Stimulated activated CD4-positive, alpha-beta T cell treated with anti-CD3 and anti-CD28 coated beads, Interleukin-4, amount 100 ng/mL, for 1 hour (primary cell): ENCODE data around the gene SLC27A3.
A peak's percentile ranks its signal among the peaks of the same experiment; 100 is the strongest.

Experiments
- DNase-seq: peaks from one replicate; pipeline ENCODE4 v3.0.0-alpha.2; 2020

The SLC27A3 gene, protein sequence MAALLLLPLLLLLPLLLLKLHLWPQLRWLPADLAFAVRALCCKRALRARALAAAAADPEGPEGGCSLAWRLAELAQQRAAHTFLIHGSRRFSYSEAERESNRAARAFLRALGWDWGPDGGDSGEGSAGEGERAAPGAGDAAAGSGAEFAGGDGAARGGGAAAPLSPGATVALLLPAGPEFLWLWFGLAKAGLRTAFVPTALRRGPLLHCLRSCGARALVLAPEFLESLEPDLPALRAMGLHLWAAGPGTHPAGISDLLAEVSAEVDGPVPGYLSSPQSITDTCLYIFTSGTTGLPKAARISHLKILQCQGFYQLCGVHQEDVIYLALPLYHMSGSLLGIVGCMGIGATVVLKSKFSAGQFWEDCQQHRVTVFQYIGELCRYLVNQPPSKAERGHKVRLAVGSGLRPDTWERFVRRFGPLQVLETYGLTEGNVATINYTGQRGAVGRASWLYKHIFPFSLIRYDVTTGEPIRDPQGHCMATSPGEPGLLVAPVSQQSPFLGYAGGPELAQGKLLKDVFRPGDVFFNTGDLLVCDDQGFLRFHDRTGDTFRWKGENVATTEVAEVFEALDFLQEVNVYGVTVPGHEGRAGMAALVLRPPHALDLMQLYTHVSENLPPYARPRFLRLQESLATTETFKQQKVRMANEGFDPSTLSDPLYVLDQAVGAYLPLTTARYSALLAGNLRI

DNA sequence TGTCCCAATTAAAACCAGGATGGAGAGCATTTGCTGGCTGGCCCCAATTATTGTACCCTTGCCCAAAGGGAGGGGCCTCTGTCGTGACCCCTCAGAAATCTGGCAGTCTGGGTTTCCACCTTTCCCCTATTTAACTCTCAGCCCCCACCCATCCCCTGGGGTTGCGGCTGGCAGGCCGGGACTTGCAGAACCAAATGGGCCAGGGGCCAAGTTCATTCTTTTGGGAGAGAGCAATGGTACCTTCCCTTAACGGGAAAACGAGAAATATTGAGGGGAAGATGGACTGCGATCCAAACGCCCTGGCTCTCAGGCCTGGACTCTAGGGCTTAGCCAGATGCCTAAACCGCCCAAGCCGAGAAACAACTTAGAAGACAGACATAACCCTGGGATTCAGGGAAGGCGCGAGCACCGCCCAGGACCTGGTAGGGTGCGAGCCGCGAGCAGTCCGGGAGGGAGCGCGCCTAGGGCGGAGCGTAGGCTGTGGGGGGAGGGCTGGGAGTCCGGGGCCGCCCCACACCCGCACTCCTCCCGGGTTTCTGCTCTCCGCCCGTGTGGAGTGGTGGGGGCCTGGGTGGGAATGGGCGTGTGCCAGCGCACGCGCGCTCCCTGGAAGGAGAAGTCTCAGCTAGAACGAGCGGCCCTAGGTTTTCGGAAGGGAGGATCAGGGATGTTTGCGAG is at the start of gene SLC27A3:
Gene SLC27A3, plus strand, starts transcription at position 628 of the 678 bp plus-strand sequence. CDS start 91 bp downstream, outside the sequence.
- DNase-seq: peak; percentile 24

DNA sequence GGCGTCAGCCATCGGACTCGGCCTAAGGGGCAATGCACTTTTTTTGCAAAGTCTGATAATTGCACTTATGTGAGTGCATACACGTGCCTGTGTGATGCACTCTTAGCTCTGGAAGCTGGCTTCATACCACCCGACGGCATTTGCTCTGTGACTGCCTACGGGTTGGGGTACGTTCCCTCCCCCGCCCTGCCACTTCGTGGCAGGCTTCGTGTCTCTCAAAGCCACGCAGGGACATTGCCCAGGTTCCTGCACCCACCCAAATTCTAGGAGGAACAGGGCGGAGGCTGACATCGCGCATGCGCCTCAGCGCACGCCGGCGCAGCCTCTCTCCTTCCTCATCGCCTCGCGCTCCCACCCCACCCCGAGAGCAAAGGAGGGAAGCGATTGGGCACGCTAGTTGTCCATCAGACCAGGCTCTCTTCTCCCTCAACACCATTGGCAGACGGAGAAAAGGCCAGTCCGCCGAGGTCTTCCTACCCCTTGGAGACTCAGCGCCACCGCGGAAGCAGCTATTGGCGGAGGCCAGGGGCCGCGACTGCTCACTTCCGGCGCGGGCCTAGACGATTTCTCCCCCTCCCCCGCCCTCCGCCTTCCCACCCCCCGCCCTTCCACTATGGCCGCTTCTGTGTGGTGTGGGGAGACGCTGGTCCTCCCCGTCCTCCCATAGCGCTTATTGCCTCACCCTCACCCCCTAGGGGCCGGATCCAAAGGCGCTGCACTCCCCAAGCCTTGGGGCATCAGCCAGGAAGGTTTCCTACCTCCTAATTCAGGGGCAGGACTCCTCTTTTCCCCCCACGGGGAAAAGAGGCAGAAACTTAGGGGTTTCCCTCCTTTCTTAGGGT is 47.5 kb upstream of the SLC27A3 start, which contains the start of gene INTS3:
Gene INTS3, plus strand, starts transcription at position 588 of the 842 bp plus-strand sequence. CDS start 585 bp downstream, outside the sequence.
- DNase-seq: peak; percentile 98

DNA sequence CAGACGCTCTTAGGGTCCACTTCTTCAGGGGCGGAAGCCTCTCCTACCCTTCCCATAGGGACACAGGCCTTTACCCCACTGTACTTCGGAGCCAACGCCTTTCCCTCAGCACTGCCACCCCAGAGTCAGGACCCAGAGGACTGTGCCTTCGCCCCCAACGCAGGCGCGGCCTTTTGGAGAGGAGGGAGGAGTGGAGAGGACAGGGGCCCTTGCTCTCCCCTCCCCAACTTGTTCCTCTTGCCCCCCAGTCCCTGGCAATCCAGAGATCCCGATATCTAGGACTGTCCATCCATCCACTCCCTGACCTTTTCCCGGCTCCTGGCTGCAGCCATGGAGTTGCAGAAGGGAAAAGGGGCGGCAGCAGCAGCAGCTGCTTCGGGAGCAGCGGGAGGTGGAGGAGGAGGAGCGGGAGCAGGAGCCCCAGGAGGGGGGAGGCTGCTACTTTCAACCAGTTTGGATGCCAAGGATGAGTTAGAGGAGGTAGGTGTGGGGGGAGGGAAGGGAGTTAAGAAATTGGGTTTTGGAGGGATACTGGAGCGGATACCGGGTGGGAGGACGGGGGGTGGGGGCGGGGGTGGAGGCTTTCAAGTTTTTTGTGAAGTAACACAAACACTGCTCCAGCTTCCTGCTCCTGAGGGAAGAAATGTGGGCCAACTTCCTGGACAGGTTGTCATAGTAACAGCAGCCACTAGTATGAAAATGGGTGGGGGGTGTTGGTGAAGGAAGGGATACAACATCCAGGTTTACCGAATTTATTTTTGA is 46.7 kb upstream of the SLC27A3 start:
- DNase-seq: peak; percentile 51

DNA sequence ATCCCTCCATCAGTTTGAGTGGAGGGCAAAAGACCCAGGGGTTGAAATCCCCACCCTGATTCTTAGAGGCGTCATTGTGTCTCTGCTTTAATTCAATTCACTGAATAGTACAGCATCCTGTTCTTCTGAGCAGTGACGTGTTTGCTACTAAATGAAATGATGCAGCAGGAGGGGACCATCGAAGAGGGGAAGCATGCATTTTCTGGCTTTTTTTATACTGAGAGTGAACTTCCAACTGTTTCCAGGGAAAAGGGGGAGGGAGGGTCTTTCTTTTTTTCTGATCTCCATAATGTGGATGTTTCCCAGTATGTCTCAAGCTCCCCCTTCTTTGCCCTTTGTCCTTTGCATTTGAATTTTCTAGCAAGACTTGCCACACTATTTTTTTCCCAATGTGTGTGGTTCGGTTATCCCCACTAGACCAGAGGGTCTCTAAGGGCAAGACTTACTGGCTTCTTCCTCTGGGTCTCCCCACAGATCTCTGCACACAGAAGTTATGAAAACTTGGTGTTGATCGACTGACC is 44.7 kb upstream of the SLC27A3 start:
- no peak for DNase-seq

DNA sequence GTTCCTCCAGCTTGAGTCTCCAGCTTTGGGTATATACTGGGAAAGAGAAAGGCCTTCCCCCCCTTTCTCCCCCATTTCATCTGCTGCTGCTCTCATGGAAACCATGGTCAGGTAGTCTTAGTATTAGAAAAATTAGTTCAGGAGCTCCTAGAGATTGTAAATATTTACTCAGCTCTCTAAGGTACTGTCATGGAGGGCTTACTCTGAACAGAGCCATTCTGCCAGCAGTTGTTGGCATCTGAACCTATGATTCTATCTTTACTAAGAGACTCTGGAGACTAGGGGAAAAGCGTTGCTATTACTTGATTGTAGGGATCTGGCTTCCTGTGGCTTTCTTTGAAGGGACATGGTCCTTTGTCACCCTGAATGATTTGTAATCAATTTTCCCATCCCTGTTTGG is 41.2 kb upstream of the SLC27A3 start:
- DNase-seq: no peak

DNA sequence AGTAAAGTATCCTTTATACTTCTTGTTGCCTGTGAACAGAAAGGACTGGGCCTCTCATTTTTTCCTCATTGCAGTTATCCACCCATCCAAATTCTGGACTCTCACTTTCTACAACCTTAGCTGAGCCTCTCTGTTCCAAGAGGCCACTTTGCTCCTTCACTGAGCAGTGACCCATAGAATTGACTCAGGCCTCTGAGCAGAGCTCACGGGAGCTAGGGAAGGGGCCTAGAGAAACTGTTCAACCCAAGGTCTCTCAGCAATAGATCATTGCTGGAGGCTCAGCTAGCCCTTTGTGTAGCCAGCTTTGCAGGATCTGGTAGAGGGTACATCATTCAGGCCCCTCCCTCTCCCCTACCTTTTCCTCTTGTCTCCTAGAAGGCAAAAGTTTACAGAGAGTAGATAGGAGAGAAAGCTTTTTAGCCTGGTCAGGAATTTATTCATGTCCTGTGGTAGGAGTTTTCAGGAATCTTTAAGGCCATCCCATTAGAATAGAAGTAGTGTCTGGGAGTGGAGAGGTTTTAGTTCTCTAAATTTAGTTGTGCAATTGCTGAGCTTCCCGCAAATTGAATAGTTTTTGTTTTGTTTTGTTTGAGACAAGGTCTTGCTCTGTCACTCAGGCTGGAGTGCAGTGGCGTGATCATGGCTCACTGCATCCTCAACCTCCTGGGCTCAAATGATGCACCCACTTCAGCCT is 40.7 kb upstream of the SLC27A3 start:
- no peak for DNase-seq

DNA sequence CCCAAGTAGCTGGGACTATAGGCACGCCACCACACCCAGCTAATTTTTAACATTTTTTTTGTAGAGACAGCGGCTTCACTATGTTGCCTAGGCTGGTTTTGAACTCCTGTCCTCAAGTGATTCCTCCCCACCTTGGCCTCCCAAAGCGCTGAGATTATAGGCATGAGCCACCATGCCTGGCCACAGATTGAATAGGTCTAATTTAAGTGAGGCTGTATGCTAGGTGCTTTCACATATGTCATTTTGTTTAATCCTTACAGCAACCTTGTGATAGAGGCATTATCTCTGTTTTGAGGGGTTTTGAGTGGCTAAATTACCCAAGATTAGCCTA is 40.2 kb upstream of the SLC27A3 start:
- DNase-seq: no peak

DNA sequence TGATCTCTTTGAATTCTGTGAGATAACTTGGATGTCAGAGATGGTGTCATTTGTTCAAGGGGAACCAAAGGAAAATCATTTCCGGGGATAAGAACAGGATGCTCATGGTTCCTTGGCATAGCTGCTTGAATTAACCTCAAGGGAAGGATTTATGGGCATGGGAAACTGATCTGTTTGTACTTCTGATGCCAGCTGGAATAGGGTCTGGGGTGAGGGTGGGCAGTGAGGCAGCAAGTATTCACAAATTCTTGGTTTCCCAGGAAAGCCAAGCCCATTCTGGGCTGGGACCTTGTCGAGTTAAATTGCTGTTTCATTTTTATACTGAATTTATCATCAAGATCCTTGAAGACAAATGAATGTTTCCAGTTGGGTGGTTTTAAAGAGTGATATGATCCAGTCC is 33.2 kb upstream of the SLC27A3 start:
- no peak for DNase-seq

DNA sequence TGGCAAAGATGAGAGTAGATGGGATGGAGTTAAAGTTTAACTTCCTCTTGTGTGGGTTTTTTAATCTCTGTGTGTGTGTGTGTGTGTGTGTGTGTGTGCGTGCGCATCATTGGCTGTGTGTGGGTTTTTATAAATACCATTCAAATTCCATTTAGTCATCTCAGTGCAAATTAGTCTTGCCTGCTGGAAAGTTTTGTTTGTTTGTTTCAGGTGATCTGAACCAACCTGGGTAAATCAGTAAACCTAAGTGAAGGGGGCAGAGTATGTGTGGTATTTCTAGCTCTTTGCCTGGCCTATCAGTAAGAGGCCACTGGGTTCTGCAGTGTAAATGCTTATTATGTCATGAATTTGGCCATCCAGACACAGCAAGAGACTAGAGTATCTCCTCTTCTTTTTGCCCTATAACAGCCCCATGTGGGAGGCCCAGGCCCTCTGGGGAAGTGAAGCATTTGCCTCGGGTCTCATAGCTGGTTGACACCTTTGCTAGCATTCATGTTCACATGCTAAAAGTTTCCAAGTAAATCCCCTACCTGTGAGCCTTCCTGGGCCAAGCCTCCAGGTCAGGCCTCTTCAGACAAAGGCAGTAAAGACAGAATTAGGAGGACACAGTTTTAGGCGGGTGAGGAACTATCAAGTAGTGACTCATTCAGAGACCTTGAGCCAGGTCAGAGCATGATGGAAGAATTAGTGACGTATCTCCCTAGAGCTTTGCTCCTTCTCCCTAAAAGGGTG is 32.6 kb upstream of the SLC27A3 start:
- DNase-seq: no peak

DNA sequence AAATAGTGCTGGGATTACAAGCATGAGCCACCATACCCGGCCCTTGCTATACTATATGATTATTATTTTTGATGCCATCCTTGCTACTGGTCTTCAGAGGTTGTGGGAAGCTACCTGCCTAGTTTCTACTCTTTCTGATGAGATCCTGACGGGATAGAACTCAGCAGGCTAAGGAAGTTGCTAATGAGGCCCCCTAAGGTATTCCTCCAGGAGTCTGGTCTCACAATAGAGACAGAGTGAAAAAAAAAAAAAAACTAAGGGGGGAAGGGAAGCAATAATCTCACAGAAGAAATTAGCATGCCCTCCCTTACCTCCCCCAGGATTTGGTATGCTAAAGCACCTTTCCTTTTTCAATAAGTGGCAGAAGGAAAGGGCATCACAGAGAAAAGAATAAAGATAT is 29.8 kb upstream of the SLC27A3 start:
- DNase-seq: no peak

DNA sequence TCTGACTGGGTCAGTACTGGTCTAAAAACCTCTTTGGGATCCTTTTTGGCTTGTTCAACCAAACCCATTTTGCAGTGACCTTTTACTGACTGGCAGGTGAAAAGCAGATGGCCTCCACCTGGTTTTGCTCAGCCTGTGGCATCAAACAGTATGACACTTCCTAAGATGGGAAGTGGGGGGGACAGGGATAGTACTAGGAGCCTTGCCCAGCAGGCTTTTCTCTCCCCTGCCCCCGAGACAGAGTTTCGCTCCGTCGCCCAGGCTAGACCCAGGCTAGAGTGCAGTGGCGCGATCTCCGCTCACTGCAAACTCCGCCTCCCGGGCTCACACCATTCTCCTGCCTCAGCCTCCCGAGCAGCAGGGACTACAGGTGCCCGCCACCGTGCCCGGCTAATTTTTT is 29.0 kb upstream of the SLC27A3 start:
- DNase-seq: no peak

DNA sequence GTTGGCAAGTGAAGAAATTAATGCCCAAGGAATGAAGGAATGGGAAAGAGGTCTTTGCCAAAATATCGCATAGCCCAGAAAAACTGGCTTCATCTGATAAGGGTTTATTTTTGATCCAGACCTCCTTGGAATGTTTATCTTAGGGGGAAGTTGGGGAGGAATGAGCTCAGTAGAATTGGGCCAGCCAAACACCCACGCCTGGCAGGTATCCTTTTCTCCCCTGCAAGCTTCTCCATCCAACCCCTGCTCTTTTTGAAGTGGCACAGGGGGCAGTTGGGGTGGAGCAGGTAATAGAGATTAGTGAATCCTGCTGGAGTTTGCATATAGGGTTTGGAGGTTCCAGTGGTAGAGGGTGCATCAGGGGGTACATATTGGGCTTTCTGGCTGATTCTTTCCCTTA is 26.3 kb upstream of the SLC27A3 start:
- no peak for DNase-seq

DNA sequence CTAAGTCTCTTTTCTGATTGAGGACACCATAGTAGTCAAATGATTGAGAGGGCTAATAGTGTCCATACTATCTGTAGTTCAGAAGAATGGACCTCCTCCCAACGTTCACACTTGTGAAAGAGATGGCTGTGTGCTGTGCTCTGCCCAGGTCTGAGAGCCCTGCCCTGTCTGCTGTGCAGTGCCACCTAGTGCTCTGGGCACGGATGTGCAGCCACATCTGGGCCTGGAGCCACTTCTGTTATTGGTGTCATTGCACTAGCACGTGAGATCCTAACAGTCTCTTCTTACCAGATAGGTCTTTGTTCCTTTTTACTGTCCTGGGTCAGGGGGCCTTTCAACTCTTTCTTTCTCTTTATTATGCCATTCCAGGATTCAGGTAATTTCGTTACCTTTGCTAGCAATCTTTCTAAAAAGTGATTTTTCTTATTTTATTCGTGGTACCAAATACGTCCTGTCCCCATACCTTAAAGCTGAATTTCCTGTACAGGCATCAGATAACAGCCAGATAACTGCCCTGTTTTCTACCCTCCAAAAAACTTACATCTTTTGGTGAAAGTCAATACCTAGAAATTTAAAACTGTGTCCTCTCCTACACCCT is 25.7 kb upstream of the SLC27A3 start:
- DNase-seq: peak; percentile 77

DNA sequence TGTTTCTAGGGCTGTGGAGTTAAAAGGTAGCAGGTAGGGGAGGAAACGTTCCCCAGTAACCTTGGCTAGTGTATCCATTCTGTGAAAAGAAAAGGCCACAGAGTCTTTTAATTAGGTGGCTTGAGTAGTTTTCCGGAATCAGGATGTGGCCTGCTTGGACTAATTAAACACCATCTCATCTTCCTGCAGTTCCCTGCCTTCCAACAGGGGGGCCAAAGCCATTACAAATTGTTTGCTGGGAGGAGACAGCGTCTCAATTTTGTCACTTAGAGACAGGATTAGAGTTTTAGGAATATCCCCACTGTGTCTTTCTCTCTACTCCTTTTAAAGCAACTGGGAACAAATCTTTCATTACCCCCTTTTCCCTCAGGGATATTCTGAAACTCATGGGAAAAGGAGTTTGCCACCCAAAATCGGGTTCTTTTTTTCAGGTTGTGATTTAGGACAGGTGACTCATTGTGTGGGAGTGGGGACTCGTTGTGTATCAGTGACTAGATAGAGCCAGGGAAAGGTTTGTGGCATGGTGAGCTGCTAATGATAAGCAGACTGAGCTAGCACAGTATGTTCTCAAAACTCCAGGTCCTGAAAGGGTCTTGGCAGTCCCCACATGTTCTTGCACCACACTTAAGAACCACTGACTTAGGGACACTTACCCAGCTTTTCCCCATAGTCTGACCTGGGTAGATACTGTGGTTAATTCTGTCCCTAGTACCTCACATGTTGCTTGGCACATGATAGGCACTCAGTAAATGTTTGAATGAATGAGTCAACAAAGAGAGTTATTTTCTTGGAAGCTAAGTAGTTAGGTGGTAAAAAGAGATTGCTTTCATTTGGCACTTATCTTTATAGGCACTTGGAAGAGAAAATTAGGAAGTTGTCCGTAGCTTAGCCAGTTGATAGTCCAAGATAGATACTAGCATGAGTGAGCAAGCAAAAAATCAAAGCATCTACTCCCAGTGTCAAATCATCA is 24.9 kb upstream of the SLC27A3 start:
- no peak for DNase-seq

DNA sequence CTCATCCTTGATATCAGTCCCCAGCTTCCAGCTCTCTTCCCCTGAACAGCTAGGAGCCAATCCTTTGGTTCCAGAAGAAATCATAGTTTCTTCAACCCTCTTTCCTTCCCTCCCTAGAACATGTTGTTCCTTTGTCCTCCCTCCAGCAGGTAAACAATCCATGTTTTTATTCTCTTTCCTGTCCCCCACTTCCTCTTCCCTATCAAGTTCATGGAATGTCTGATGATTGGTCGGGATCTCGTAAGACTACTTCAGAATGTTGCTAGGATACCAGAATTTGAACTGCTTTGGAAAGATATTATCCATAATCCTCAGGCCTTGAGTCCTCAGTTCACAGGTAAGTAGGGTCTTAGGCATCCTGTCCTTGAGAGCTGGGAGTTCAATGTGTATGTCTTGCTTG is 23.1 kb upstream of the SLC27A3 start:
- DNase-seq: no peak

DNA sequence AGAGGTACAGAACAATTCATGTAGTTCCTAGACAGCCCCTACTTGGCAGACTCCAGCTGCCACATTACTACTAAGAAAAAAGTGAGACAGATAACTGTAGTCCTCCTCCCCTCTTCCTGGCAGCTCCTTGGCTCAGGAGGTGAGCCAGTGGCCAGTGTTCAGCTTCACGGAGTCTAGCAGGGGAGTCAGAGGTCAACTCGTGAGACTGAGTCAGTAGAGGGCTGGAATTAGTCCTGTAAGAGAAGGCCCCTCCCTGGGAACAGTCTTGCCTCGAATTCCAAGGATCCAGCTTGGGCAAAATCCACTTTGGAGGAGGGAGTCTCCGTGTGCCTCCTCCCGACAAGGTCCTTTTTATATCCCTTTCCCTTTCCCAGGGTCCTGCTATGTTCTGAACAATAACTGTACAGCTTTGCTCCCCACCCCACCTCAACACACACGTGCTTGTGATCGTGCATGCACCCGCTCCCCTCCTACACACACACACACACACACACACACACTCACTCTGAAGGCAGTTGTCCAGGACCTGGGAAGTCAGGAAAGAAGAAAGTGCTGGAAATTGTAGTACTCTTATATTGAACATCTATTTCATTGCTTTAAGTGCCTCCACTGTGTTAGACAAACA is 22.5 kb upstream of the SLC27A3 start:
- DNase-seq: no peak

DNA sequence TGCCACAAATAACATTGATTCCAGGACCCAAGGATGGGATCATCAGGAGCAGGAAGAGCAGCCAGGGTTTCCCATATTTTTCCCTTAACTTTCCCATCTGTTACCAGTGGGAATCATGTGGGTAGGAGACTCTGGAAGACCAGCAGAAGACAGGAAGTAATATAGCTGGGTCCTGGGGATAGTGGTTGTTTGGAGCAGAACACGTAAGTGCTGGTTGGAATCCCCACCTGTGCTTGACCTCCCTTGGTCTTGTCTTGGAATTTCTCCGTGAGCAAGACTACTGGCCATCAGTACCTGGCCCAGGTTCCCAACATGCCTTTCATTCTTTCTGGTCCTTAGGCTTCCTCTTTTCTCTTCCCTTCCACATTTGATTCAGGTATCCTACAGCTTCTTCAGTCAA is 20.9 kb upstream of the SLC27A3 start:
- DNase-seq: no peak

DNA sequence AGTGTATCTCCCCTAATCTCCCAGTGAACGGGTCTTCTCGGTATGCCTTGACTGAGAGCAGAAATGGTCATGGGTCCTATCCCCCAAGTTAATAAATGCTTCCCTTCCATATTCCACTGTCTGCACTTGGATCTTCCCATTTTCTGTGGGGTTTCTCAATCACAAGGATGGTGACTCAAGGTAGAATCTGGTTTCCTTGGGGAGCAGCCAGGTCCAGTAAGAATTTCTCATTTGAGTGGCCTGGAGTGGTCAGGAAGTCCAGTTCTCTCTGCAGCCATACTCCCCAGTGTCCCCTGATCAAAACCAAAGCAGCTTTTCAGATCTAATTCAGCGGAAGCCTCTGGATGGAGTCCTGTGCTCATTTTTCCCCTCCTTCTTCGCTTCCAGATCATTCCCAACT is 14.8 kb upstream of the SLC27A3 start:
- no peak for DNase-seq
